Smooth muscle cell (in vitro differentiated cells): ENCODE data around the gene LGR4. TPM values are rescaled to one million over a fixed set of nuclear protein-coding genes. Genes with fewer than 3 reads are reported as not detected.

Experiments used
- DNase-seq: peaks from one replicate; lab custom pipeline; 2025; ENCODE audit not compliant: unreplicated experiment; lab: John Stamatoyannopoulos, UW
- H2AFZ ChIP-seq: fragments of 200-600 bp; sonication (generic); 2 replicates; pipeline ENCODE4 v1.6.0; 2016; ENCODE audit warnings: antibody characterized with exemption, low read depth, mild to moderate bottlenecking
- H3F3A ChIP-seq: fragments of 200-600 bp; sonication (generic); 2 replicates; pipeline ENCODE4 v1.6.0; 2017; ENCODE audit warnings: antibody characterized with exemption, low read depth
- H3K27ac ChIP-seq: fragments of 200-600 bp; sonication (generic); 2 replicates; pipeline ENCODE4 v1.5.1; 2016; ENCODE audit warnings: low read depth, mild to moderate bottlenecking
- H3K27me3 ChIP-seq: fragments of 200-600 bp; sonication (generic); 2 replicates; pipeline ENCODE4 v1.6.1; 2016; ENCODE audit warnings: low read depth, mild to moderate bottlenecking
- H3K36me3 ChIP-seq: fragments of 200-600 bp; sonication (generic); 2 replicates; pipeline ENCODE4 v1.5.1; 2016; ENCODE audit warnings: low read depth
- H3K4me1 ChIP-seq: fragments of 200-600 bp; sonication (generic); 2 replicates; pipeline ENCODE4 v1.5.1; 2016; ENCODE audit warnings: low read depth
- H3K4me2 ChIP-seq: fragments of 200-600 bp; sonication (generic); 2 replicates; pipeline ENCODE4 v1.6.0; 2016; ENCODE audit warnings: mild to moderate bottlenecking
- H3K4me3 ChIP-seq: fragments of 200-600 bp; sonication (generic); 2 replicates; pipeline ENCODE4 v1.5.1; 2016; ENCODE audit warnings: mild to moderate bottlenecking
- H3K79me2 ChIP-seq: fragments of 200-600 bp; sonication (generic); 2 replicates; pipeline ENCODE4 v1.6.0; 2016; ENCODE audit warnings: low read depth, mild to moderate bottlenecking
- H3K9ac ChIP-seq: fragments of 200-600 bp; sonication (generic); 2 replicates; pipeline ENCODE4 v1.6.0; 2016; ENCODE audit warnings: low read depth
- H3K9me3 ChIP-seq: fragments of 200-600 bp; sonication (generic); replicated peaks from 2 replicates; pipeline ENCODE4 v1.5.1; 2016; ENCODE audit warnings: low read depth
- H4K20me1 ChIP-seq: fragments of 200-600 bp; sonication (generic); 2 replicates; pipeline ENCODE4 v1.6.0; 2016; ENCODE audit warnings: low read depth
- CTCF ChIP-seq: fragments of 200-600 bp; sonication (generic); IDR thresholded peaks from 2 replicates; pipeline ENCODE4 v1.5.1; 2017; ENCODE audit warnings: borderline replicate concordance, mild to moderate bottlenecking, antibody characterized with exemption; ENCODE audit not compliant: insufficient read depth, poor library complexity, severe bottlenecking
- WGBS: methylation state at CpG from one replicate; pipeline ENCODE4 v1.1.7; 2016; ENCODE audit warnings: low lambda C conversion rate; 5-methylcytosine and 5-hydroxymethylcytosine counted together
- polyA plus RNA-seq: library from polyadenylated mRNA; unstranded; fragments of >200 nt; fragmentation: Nextera tagmentation; extraction: Ambion mirVana; gene quantifications from 2 replicates; pipeline ENCODE4 v1.2.1, GENCODE V29; 2016
- total RNA-seq: library from RNA; depleted of rRNA; stranded (reverse); fragments of >200 nt; gene quantifications from 2 replicates; pipeline ENCODE4 v1.2.3, GENCODE V29; 2014

The LGR4 gene
- total and polyA plus RNA-seq, 2 experiments from 2014 or later: 21.4 to 96.5 TPM

- H3K9ac ChIP-seq: no peak overlapping the region
- WGBS: 69% methylated on average over 1 of the region's 1 CpG
- no peak overlapping the region for H3K4me2 ChIP-seq
- no peaks in the 10 kb centered on the region for H3K27me3 ChIP-seq
- H2AFZ ChIP-seq: no peak overlapping the region
- no peak for DNase-seq
- peaks cover 52% of the 10 kb centered on the region for H3K4me1 ChIP-seq
- peaks cover 18% of the 10 kb centered on the region for H4K20me1 ChIP-seq
- no peaks in the 10 kb centered on the region for H3K36me3 ChIP-seq
- H3K4me3 ChIP-seq: no peak overlapping the region
- peaks cover 87% of the 10 kb centered on the region for H3K79me2 ChIP-seq
- H3F3A ChIP-seq: no peaks in the 10 kb centered on the region
- TF ChIP-seq CTCF: no peak
- no peaks in the 10 kb centered on the region for H3K9me3 ChIP-seq
- no peak overlapping the region for H3K27ac ChIP-seq
Observed at GRCh38 chr11:27418356-27418755, 54.2 kb downstream of the LGR4 start.

- peaks cover 10% of the 10 kb centered on the region for H4K20me1 ChIP-seq
- no peak overlapping the region for H2AFZ ChIP-seq
- H3K79me2 ChIP-seq: peaks cover 70% of the 10 kb centered on the region
- DNase-seq: no peak
- H3F3A ChIP-seq: no peaks in the 10 kb centered on the region
- H3K4me2 ChIP-seq: no peak overlapping the region
- WGBS: 70% methylated on average over 2 of the region's 2 CpGs
- H3K27ac ChIP-seq: no peak overlapping the region
- H3K4me1 ChIP-seq: peaks cover 35% of the 10 kb centered on the region
- no peak overlapping the region for H3K4me3 ChIP-seq
- no peaks in the 10 kb centered on the region for H3K27me3 ChIP-seq
- no peaks in the 10 kb centered on the region for H3K9me3 ChIP-seq
- no peak for TF ChIP-seq CTCF
- H3K9ac ChIP-seq: no peak overlapping the region
- no peaks in the 10 kb centered on the region for H3K36me3 ChIP-seq
Observed at GRCh38 chr11:27416568-27417176, 55.9 kb downstream of the LGR4 start.

GRCh38 chr11:27414644-27415043 is 57.9 kb downstream of the LGR4 start:
- 94% methylated on average over 3 of the region's 3 CpGs for WGBS
- Histone ChIP-seq H3K36me3 (no peaks in the 10 kb centered on the region), H2AFZ (no peak overlapping the region), H3K4me2 (no peak overlapping the region), H3K9ac (no peak overlapping the region), H3K4me1 (peaks cover 23% of the 10 kb centered on the region), H3K9me3 (no peaks in the 10 kb centered on the region), H3K4me3 (no peak overlapping the region), H4K20me1 (peaks cover 10% of the 10 kb centered on the region), H3K27me3 (no peaks in the 10 kb centered on the region), H3K27ac (no peak overlapping the region), H3F3A (no peaks in the 10 kb centered on the region), H3K79me2 (peaks cover 61% of the 10 kb centered on the region)
- no peak for DNase-seq
- no peak for TF ChIP-seq CTCF

GRCh38 chr11:27413218-27413617 is 59.4 kb downstream of the LGR4 start:
- H3K27ac ChIP-seq: no peak overlapping the region
- no peak overlapping the region for H3K4me3 ChIP-seq
- peaks cover 50% of the 10 kb centered on the region for H3K79me2 ChIP-seq
- H3K4me2 ChIP-seq: no peak overlapping the region
- H3F3A ChIP-seq: no peaks in the 10 kb centered on the region
- H2AFZ ChIP-seq: no peak overlapping the region
- no peaks in the 10 kb centered on the region for H3K27me3 ChIP-seq
- no peak for DNase-seq
- no peaks in the 10 kb centered on the region for H3K36me3 ChIP-seq
- 88% methylated on average over 5 of the region's 5 CpGs for WGBS
- TF ChIP-seq CTCF: no peak
- no peak overlapping the region for H3K9ac ChIP-seq
- H3K4me1 ChIP-seq: peaks cover 15% of the 10 kb centered on the region
- H4K20me1 ChIP-seq: peaks cover 10% of the 10 kb centered on the region
- H3K9me3 ChIP-seq: no peaks in the 10 kb centered on the region
